Rectal smooth muscle tissue (tissue), 1 donor: ENCODE data around the gene BRAT1.

ENCODE experiments used
- H3K27ac ChIP-seq: one replicate; pipeline ENCODE4 v1.7.0; 2013; ENCODE audit warnings: low read depth, low read length, inconsistent platforms
- H3K27me3 ChIP-seq: one replicate; pipeline ENCODE4 v1.7.0; 2013; ENCODE audit warnings: low read length; ENCODE audit not compliant: control insufficient read depth, insufficient read depth
- H3K36me3 ChIP-seq: one replicate; pipeline ENCODE4 v1.7.0; 2013; ENCODE audit warnings: low read length; ENCODE audit not compliant: control insufficient read depth, insufficient read depth
- H3K4me1 ChIP-seq: one replicate; pipeline ENCODE4 v1.7.0; 2013; ENCODE audit warnings: low read length; ENCODE audit not compliant: control insufficient read depth, insufficient read depth
- H3K4me3 ChIP-seq: one replicate; pipeline ENCODE4 v1.7.0; 2013; ENCODE audit warnings: low read length
- H3K9ac ChIP-seq: one replicate; pipeline ENCODE4 v1.7.0; 2013; ENCODE audit warnings: low read length

Gene BRAT1

GRCh38 chr7:2510909-2511768 is 44.2 kb downstream of the BRAT1 start:
- H3K4me3 ChIP-seq = peak overlapping the region; percentile 6
- H3K36me3 ChIP-seq = no peaks in the 10 kb centered on the region
- H3K27me3 ChIP-seq = no peaks in the 10 kb centered on the region
- H3K9ac ChIP-seq = no peak overlapping the region
- H3K4me1 ChIP-seq = no peaks in the 10 kb centered on the region
- H3K27ac ChIP-seq = no peak overlapping the region

GRCh38 chr7:2510130-2510776 is 45.1 kb downstream of the BRAT1 start:
- Histone ChIP-seq H3K4me3 (no peak overlapping the region), H3K36me3 (no peaks in the 10 kb centered on the region), H3K27ac (no peak overlapping the region), H3K4me1 (no peaks in the 10 kb centered on the region), H3K27me3 (no peaks in the 10 kb centered on the region), H3K9ac (no peak overlapping the region)

GRCh38 chr7:2509298-2509906 is 45.9 kb downstream of the BRAT1 start:
- Histone ChIP-seq H3K4me1 (no peaks in the 10 kb centered on the region), H3K4me3 (no peak overlapping the region), H3K27ac (no peak overlapping the region)

GRCh38 chr7:2508327-2509215 is 46.8 kb downstream of the BRAT1 start:
- no peak overlapping the region for H3K4me3 ChIP-seq

More at GRCh38 chr7:2509298-2509906, 45.9 kb downstream of the BRAT1 start:
- H3K27me3 ChIP-seq = no peaks in the 10 kb centered on the region
- H3K9ac ChIP-seq = no peak overlapping the region
- H3K36me3 ChIP-seq = no peaks in the 10 kb centered on the region

GRCh38 chr7:2507917-2508306 is 47.4 kb downstream of the BRAT1 start:
- no peak overlapping the region for H3K9ac ChIP-seq
- H3K27ac ChIP-seq = no peak overlapping the region

More at GRCh38 chr7:2508327-2509215, 46.8 kb downstream of the BRAT1 start:
- H3K9ac ChIP-seq = no peak overlapping the region
- H3K27me3 ChIP-seq = no peaks in the 10 kb centered on the region
- H3K4me1 ChIP-seq = no peaks in the 10 kb centered on the region
- no peaks in the 10 kb centered on the region for H3K36me3 ChIP-seq
- H3K27ac ChIP-seq = no peak overlapping the region

GRCh38 chr7:2507208-2507916 is 48.0 kb downstream of the BRAT1 start:
- no peaks in the 10 kb centered on the region for H3K36me3 ChIP-seq
- no peak overlapping the region for H3K9ac ChIP-seq
- no peaks in the 10 kb centered on the region for H3K4me1 ChIP-seq
- H3K27me3 ChIP-seq = no peaks in the 10 kb centered on the region
- no peak overlapping the region for H3K27ac ChIP-seq
- H3K4me3 ChIP-seq = no peak overlapping the region

More at GRCh38 chr7:2507917-2508306, 47.4 kb downstream of the BRAT1 start:
- Histone ChIP-seq H3K4me3 (no peak overlapping the region), H3K27me3 (no peaks in the 10 kb centered on the region), H3K4me1 (no peaks in the 10 kb centered on the region), H3K36me3 (no peaks in the 10 kb centered on the region)

GRCh38 chr7:2505401-2505800 is 49.9 kb downstream of the BRAT1 start:
- H3K4me1 ChIP-seq = no peaks in the 10 kb centered on the region
- no peaks in the 10 kb centered on the region for H3K36me3 ChIP-seq
- no peak overlapping the region for H3K4me3 ChIP-seq
- H3K27me3 ChIP-seq = no peaks in the 10 kb centered on the region
- H3K9ac ChIP-seq = no peak overlapping the region
- H3K27ac ChIP-seq = no peak overlapping the region

DNA sequence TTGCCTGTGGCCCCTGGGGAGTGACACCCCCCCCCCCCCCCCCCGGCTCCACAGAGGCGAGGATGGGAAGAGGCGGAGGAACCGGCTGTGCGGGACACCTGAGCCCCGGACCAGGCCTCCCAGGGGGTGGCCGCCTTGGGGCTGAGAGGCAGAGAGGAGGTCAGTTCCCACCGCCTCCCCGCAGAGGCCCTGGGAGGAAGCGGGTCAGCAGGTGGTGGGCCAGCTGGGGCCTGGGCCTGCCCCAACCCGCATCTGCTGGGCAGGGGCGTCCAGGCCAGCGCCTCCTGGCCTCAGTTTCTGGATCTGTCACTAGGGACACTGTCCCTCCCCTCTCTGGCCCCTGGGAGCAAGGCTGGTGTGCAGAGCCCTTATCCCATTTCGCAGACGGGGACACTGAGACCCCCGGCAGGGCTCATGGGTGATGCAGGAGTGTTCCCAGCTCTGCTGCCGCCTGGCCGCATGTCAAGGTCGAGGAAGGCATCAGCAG is 50.4 kb downstream of the BRAT1 start:
- no peaks in the 10 kb centered on the region for H3K27me3 ChIP-seq
- H3K9ac ChIP-seq = no peak overlapping the region
- no peak overlapping the region for H3K4me3 ChIP-seq
- no peaks in the 10 kb centered on the region for H3K4me1 ChIP-seq
- no peaks in the 10 kb centered on the region for H3K36me3 ChIP-seq
- H3K27ac ChIP-seq = no peak overlapping the region

- Histone ChIP-seq H3K4me1 (no peaks in the 10 kb centered on the region), H3K27me3 (no peaks in the 10 kb centered on the region), H3K36me3 (no peaks in the 10 kb centered on the region), H3K4me3 (no peak overlapping the region), H3K9ac (no peak overlapping the region), H3K27ac (no peak overlapping the region)
Measured at GRCh38 chr7:2504128-2504888, 51.0 kb downstream of the BRAT1 start.

DNA sequence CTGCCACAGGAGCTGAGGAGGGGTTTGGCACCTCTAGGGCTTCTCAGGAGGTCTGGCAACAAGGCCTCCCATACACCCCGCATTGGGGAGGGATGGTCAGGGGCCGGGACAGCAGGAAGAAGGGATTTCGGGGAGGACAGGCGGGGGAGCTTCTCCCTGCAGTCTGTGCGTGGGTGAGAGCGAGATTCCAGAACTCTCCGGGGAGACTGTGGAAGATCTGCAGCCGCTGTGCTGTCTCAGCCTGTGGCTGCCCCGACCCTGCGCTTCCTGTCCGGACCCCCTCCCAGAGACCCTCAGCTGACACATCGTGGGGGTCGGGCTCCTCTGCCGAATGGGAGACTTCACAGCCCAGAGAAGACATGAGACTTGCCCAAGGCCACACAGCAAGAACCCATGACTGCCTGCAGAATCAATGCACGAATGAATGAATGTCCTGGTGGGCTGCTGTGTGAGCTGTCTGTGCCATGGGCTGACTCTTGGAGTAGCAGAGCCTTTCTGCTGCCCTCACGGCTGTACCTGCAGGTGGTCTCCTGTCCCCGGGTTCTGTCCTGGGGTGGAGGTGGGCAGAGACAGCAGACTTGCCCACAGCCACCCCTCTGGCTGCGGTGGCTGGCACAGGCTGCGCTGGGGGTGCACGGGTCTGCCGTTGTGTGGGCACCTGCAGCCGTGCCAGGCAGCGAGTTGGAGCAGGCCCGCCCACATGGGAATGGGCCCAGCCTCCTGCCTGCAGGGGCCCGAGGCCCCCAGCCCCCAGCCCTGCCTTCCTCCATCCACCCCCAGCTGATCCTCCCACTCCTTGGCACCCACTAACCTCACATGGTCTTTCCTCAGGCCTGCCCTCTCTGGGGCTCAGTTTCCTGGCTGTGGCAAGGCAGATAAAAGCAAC is 52.0 kb downstream of the BRAT1 start:
- no peaks in the 10 kb centered on the region for H3K27me3 ChIP-seq
- no peak overlapping the region for H3K27ac ChIP-seq
- no peak overlapping the region for H3K9ac ChIP-seq

More for the DNA sequence above, 52.0 kb downstream of the BRAT1 start:
- no peak overlapping the region for H3K4me3 ChIP-seq
- H3K4me1 ChIP-seq = no peaks in the 10 kb centered on the region
- no peaks in the 10 kb centered on the region for H3K36me3 ChIP-seq
